OCI-M1 (cell line): ENCODE data around the gene MYOM1.
"Not testable (repeated sequence)": the region's sequence is repeated elsewhere in the genome, so short reads cannot be mapped to it uniquely, and the experiment has no call there.

Experiments used
- DNase-seq: peaks from one replicate; lab custom pipeline; 2025; lab: John Stamatoyannopoulos, UW

MYOM1 gene

GRCh38 chr18:3248658-3249359, 29.0 kb upstream of the MYOM1 start:
- peak; percentile 84 for DNase-seq

GRCh38 chr18:3248062-3248657, 28.4 kb upstream of the MYOM1 start:
- DNase-seq = peak; percentile 69

- peak; percentile 100 for DNase-seq
These were observed 27.7 kb upstream of the MYOM1 start, which contains the start of gene MYL12A for GRCh38 chr18:3247240-3248061. MYL12A (plus strand) TSS chr18:3247801; CDS start chr18:3253248, 5,447 bp downstream.

GRCh38 chr18:3246635-3247239, 27.0 kb upstream of the MYOM1 start:
- DNase-seq = peak; percentile 97

GRCh38 chr18:3245853-3246634, 26.3 kb upstream of the MYOM1 start:
- DNase-seq = peak; percentile 98

GRCh38 chr18:3245185-3245564, 25.4 kb upstream of the MYOM1 start:
- DNase-seq = peak; percentile 50

- DNase-seq = peak; percentile 46
These were observed 19.0 kb upstream of the MYOM1 start for GRCh38 chr18:3238742-3239141.

GRCh38 chr18:3236470-3236869, 16.7 kb upstream of the MYOM1 start:
- DNase-seq = no peak

- DNase-seq = no peak
These were observed 16.1 kb upstream of the MYOM1 start for GRCh38 chr18:3235846-3236245.

- DNase-seq = no peak
These were observed 14.7 kb upstream of the MYOM1 start for GRCh38 chr18:3234457-3234856.

GRCh38 chr18:3233433-3234168, 13.8 kb upstream of the MYOM1 start:
- no peak for DNase-seq

GRCh38 chr18:3233004-3233403, 13.2 kb upstream of the MYOM1 start:
- no peak for DNase-seq

GRCh38 chr18:3230401-3231334, 10.9 kb upstream of the MYOM1 start:
- DNase-seq = peak; percentile 99

- DNase-seq = no peak
These were observed 6.3 kb upstream of the MYOM1 start for GRCh38 chr18:3226048-3226447.

GRCh38 chr18:3225588-3225987, 5.8 kb upstream of the MYOM1 start:
- no peak for DNase-seq

- peak; percentile 45 for DNase-seq
These were observed 4.5 kb upstream of the MYOM1 start for GRCh38 chr18:3224223-3224622.

GRCh38 chr18:3223356-3223755, 3.6 kb upstream of the MYOM1 start:
- no peak for DNase-seq

GRCh38 chr18:3221496-3221895, 1.7 kb upstream of the MYOM1 start:
- no peak for DNase-seq

GRCh38 chr18:3220868-3221267, 1.1 kb upstream of the MYOM1 start:
- not testable (repeated sequence) for DNase-seq

GRCh38 chr18:3219241-3219630, 532 bp downstream of the MYOM1 start:
- DNase-seq = no peak
